Measurements from ENCODE around the gene NGEF.
"Not testable (repeated sequence)": the region's sequence is repeated elsewhere in the genome, so short reads cannot be mapped to it uniquely, and the experiment has no call there.

The NGEF gene

GRCh38 chr2:233013027-233013461 is at the start of gene NGEF:
Gene NGEF, minus strand, starts transcription at chr2:233013256. Its CDS starts 38,366 bp downstream, at chr2:232974890.
- no peak for DNase-seq

- DNase-seq: peak; percentile 8
Measured at GRCh38 chr2:233062451-233062850, 49.4 kb upstream of the NGEF start.

- peak; percentile 21 for DNase-seq
Measured at GRCh38 chr2:233061591-233062450, 48.8 kb upstream of the NGEF start.

- DNase-seq: no peak
Measured at GRCh38 chr2:233060980-233061590, 48.0 kb upstream of the NGEF start.

- DNase-seq: no peak
Measured at GRCh38 chr2:233060501-233060979, 47.5 kb upstream of the NGEF start.

- DNase-seq: peak; percentile 66
Measured at GRCh38 chr2:233059797-233060500, 46.9 kb upstream of the NGEF start, which contains the start of gene INPP5D. Gene INPP5D, plus strand, starts transcription at chr2:233060342. Its CDS starts 137 bp downstream, at chr2:233060479.

- no peak for DNase-seq
Measured at GRCh38 chr2:233059547-233059796, 46.4 kb upstream of the NGEF start.

- DNase-seq: no peak
Measured at GRCh38 chr2:233058717-233059546, 45.9 kb upstream of the NGEF start.

- no peak for DNase-seq
Measured at GRCh38 chr2:233056961-233057605, 44.0 kb upstream of the NGEF start.

- no peak for DNase-seq
Measured at GRCh38 chr2:233055362-233055761, 42.3 kb upstream of the NGEF start.

GRCh38 chr2:233053928-233054784 is 41.1 kb upstream of the NGEF start:
- peak; percentile 79 for DNase-seq

- DNase-seq: not testable (repeated sequence)
Measured at GRCh38 chr2:233052517-233052916, 39.5 kb upstream of the NGEF start.

- DNase-seq: no peak
Measured at GRCh38 chr2:233051241-233052149, 38.4 kb upstream of the NGEF start.

- DNase-seq: no peak
Measured at GRCh38 chr2:233049194-233049761, 36.2 kb upstream of the NGEF start.

- DNase-seq: no peak
Measured at GRCh38 chr2:233048569-233049193, 35.6 kb upstream of the NGEF start.

GRCh38 chr2:233047667-233048066 is 34.6 kb upstream of the NGEF start:
- no peak for DNase-seq

GRCh38 chr2:233047206-233047605 is 34.1 kb upstream of the NGEF start:
- DNase-seq: no peak

- DNase-seq: no peak
Measured at GRCh38 chr2:233044974-233045605, 32.0 kb upstream of the NGEF start.

GRCh38 chr2:233042549-233042948 is 29.5 kb upstream of the NGEF start:
- no peak for DNase-seq
